HEK293 (cell line): ENCODE results near the gene ZNF593OS.

ENCODE experiments used
- CTCF ChIA-PET: fragments of 350-600 bp; formaldehyde crosslinking; extraction: SDS; loops from one replicate; lab custom pipeline; 2021; ENCODE audit warnings: antibody characterized with exemption; lab: Yijun Ruan, JAX
- POLR2A ChIA-PET: fragments of 300-600 bp; formaldehyde crosslinking; extraction: SDS; loops from one replicate; lab custom pipeline; 2020; ENCODE audit warnings: antibody characterized with exemption, inconsistent platforms; lab: Yijun Ruan, JAX
- H3K27ac ChIP-seq: fragments of 200-500 bp; sonication (Bioruptor generic); 2 replicates; pipeline ENCODE4 v1.5.1; 2014; ENCODE audit warnings: low read depth, low read length, control low read depth, inconsistent platforms; ENCODE audit errors: extremely low read depth
- H3K36me3 ChIP-seq, 2 experiments: fragments of 200-500 bp in 1 of 2; sonication (Bioruptor generic) in 1 of 2; 1 replicate in 1 of 2; 2 replicates in 1 of 2; pipeline ENCODE4 v1.5.1; 2014 to 2017; ENCODE audit warnings: inconsistent platforms in 2 of 2, low read length in 2 of 2; ENCODE audit not compliant: control insufficient read depth in 2 of 2, insufficient read depth in 1 of 2
- H3K4me1 ChIP-seq: fragments of 200-500 bp; sonication (Bioruptor generic); 2 replicates; pipeline ENCODE4 v1.5.1; 2014; ENCODE audit warnings: mild to moderate bottlenecking, low read length, inconsistent platforms; ENCODE audit not compliant: control insufficient read depth, insufficient read depth
- H3K4me3 ChIP-seq: 2 replicates; pipeline ENCODE4 v1.5.1; 2011; ENCODE audit warnings: low read depth, mild to moderate bottlenecking, control low read depth, low read length, moderate library complexity
- H3K9me3 ChIP-seq: fragments of 200-500 bp; sonication (Bioruptor generic); 2 replicates; pipeline ENCODE4 v1.5.1; 2014; ENCODE audit warnings: low read depth, low read length, inconsistent platforms; ENCODE audit not compliant: control insufficient read depth, insufficient read depth
- BCL11B ChIP-seq: fragments of 450-650 bp; formaldehyde crosslinking; IDR thresholded peaks from 2 replicates; pipeline ENCODE4 v1.5.1; 2016; ENCODE audit warnings: low read depth, missing biosample characterization, missing genetic modification characterization
- CTCF ChIP-seq: fragments of 450-650 bp; formaldehyde crosslinking; IDR thresholded peaks from 2 replicates; pipeline ENCODE4 v1.5.1; 2016; ENCODE audit warnings: missing biosample characterization, missing genetic modification characterization
- IKZF3 ChIP-seq: fragments of 450-650 bp; IDR thresholded peaks from 2 replicates; pipeline ENCODE4 v1.5.0; 2018; ENCODE audit warnings: missing biosample characterization, mild to moderate bottlenecking, missing genetic modification characterization, moderate library complexity
- MEIS1 ChIP-seq: sonication (generic); formaldehyde crosslinking; IDR thresholded peaks from 2 replicates; pipeline ENCODE4 v1.8.1; 2022; ENCODE audit warnings: missing genetic modification reagents, mild to moderate bottlenecking, borderline replicate concordance
- OSR2 ChIP-seq: fragments of 450-650 bp; formaldehyde crosslinking; IDR thresholded peaks from 2 replicates; pipeline ENCODE4 v1.5.1; 2016; ENCODE audit warnings: missing biosample characterization, missing genetic modification characterization
- PRDM10 ChIP-seq: fragments of 450-650 bp; formaldehyde crosslinking; IDR thresholded peaks from 2 replicates; pipeline ENCODE4 v1.5.1; 2016; ENCODE audit warnings: missing biosample characterization, missing genetic modification characterization
- ZBTB20 ChIP-seq: fragments of 450-650 bp; formaldehyde crosslinking; IDR thresholded peaks from 2 replicates; pipeline ENCODE4 v1.5.1; 2016; ENCODE audit warnings: missing biosample characterization, missing genetic modification characterization
- ZNF155 ChIP-seq: fragments of 450-650 bp; formaldehyde crosslinking; IDR thresholded peaks from 2 replicates; pipeline ENCODE4 v1.5.1; 2016; ENCODE audit warnings: missing biosample characterization, missing genetic modification characterization
- ZNF174 ChIP-seq: fragments of 450-650 bp; formaldehyde crosslinking; IDR thresholded peaks from 2 replicates; pipeline ENCODE4 v1.5.0; 2017; ENCODE audit warnings: missing biosample characterization, mild to moderate bottlenecking, missing genetic modification characterization
- ZNF221 ChIP-seq: fragments of 450-650 bp; formaldehyde crosslinking; IDR thresholded peaks from 2 replicates; pipeline ENCODE4 v1.5.1; 2017; ENCODE audit warnings: missing biosample characterization, missing genetic modification characterization, borderline replicate concordance
- ZNF335 ChIP-seq: fragments of 450-650 bp; formaldehyde crosslinking; conservative IDR thresholded peaks from 2 replicates; pipeline ENCODE4 v1.5.1; 2016; ENCODE audit warnings: missing biosample characterization, missing genetic modification characterization
- ZNF391 ChIP-seq: fragments of 450-650 bp; formaldehyde crosslinking; IDR thresholded peaks from 2 replicates; pipeline ENCODE4 v1.5.1; 2016; ENCODE audit warnings: low read depth, missing biosample characterization, missing genetic modification characterization, borderline replicate concordance
- ZNF664 ChIP-seq: fragments of 450-650 bp; formaldehyde crosslinking; IDR thresholded peaks from 2 replicates; pipeline ENCODE4 v1.5.1; 2016; ENCODE audit warnings: missing biosample characterization, missing genetic modification characterization
- ZNF677 ChIP-seq: fragments of 450-650 bp; IDR thresholded peaks from 2 replicates; pipeline ENCODE4 v1.5.0; 2018; ENCODE audit warnings: missing biosample characterization, mild to moderate bottlenecking, missing genetic modification characterization, moderate library complexity
- ZNF76 ChIP-seq: fragments of 450-650 bp; formaldehyde crosslinking; IDR thresholded peaks from 2 replicates; pipeline ENCODE4; 2016; ENCODE audit warnings: low read depth, missing biosample characterization, missing genetic modification characterization, borderline replicate concordance
- ZNF777 ChIP-seq: fragments of 450-650 bp; formaldehyde crosslinking; IDR thresholded peaks from 2 replicates; pipeline ENCODE4 v1.5.1; 2017; ENCODE audit warnings: missing biosample characterization, missing genetic modification characterization, borderline replicate concordance

ZNF593OS gene

GRCh38 chr1:26126321-26127084 is 45.1 kb downstream of the ZNF593OS start (continued):
- TF ChIP-seq ZNF155 (tag by site-specific recombination) = no peak
- 0 out of 2 replicates have a peak, but pooled peaks have one; percentile 15 for TF ChIP-seq ZNF335 (tag by site-specific recombination)
- TF ChIP-seq OSR2 (tag by site-specific recombination) = peak; percentile 79
- no peak for TF ChIP-seq ZNF677 (tag by site-specific recombination)
- no peak for TF ChIP-seq ZNF221
- TF ChIP-seq, all 188 proteins: peak for 32

- H3K36me3 ChIP-seq = peaks cover 0 to 5% of the 10 kb centered on the region in 2 experiments; a peak in 1 of 3 replicates
- ChIA-PET CTCF (interaction anchor here (0.8 to 7.1 kb wide), 3 partner anchors 19 to 108 kb away, joined by 4 to 39 read pairs (median 6); partner anchors contain the start of gene CEP85), POLR2A (interaction anchor here (0.8 to 1.7 kb wide), 3 partner anchors 14 to 108 kb away, joined by 3 to 5 read pairs (median 4); partner anchors contain the start of genes CEP85 and PDIK1L)
- no peaks in the 10 kb centered on the region for H3K9me3 ChIP-seq
- no peak overlapping the region for H3K4me3 ChIP-seq
- TF ChIP-seq ZBTB20 (tag by site-specific recombination) (no peak), ZNF174 (tag by site-specific recombination) (no peak), PRDM10 (tag by site-specific recombination) (0 out of 2 replicates have a peak, but pooled peaks have one; percentile 2), MEIS1 (CRISPR knock-in tag) (no peak)
- H3K4me1 ChIP-seq = peaks cover 11% of the 10 kb centered on the region; the same call in 1 of the 2 replicates
- H3K27ac ChIP-seq = no peak overlapping the region
Observed at GRCh38 chr1:26125946-26126320, 45.7 kb downstream of the ZNF593OS start.

- H3K36me3 ChIP-seq = peaks cover 0 to 7% of the 10 kb centered on the region in 2 experiments; a peak in 1 of 3 replicates
- peaks cover 11% of the 10 kb centered on the region; the same call in 1 of the 2 replicates for H3K4me1 ChIP-seq
- no peak overlapping the region for H3K27ac ChIP-seq
- H3K4me3 ChIP-seq = no peak overlapping the region
- ChIA-PET CTCF (interaction anchor here (0.7 to 7.1 kb wide), 4 partner anchors 20 to 733 kb away, joined by 4 to 39 read pairs (median 5); partner anchors contain the start of gene CEP85), POLR2A (interaction anchor here (0.8 to 1.7 kb wide), 2 partner anchors 14 to 109 kb away, joined by 3 to 4 read pairs; partner anchors contain the start of genes CEP85 and PDIK1L)
- TF ChIP-seq CTCF (no peak), ZNF76 (tag by site-specific recombination) (no peak), ZNF777 (tag by site-specific recombination) (no peak), BCL11B (tag by site-specific recombination) (no peak), ZNF664 (tag by site-specific recombination) (no peak), IKZF3 (tag by site-specific recombination) (no peak), ZNF391 (tag by site-specific recombination) (no peak)
- H3K9me3 ChIP-seq = no peaks in the 10 kb centered on the region
Observed at GRCh38 chr1:26125382-26125781, 46.2 kb downstream of the ZNF593OS start.
